ENCODE measurements around the gene RFC2.
A peak's percentile ranks its signal among the peaks of the same experiment; 100 is the strongest.
"Not testable (repeated sequence)": the region's sequence is repeated elsewhere in the genome, so short reads cannot be mapped to it uniquely, and the experiment has no call there.

RFC2 gene

DNA sequence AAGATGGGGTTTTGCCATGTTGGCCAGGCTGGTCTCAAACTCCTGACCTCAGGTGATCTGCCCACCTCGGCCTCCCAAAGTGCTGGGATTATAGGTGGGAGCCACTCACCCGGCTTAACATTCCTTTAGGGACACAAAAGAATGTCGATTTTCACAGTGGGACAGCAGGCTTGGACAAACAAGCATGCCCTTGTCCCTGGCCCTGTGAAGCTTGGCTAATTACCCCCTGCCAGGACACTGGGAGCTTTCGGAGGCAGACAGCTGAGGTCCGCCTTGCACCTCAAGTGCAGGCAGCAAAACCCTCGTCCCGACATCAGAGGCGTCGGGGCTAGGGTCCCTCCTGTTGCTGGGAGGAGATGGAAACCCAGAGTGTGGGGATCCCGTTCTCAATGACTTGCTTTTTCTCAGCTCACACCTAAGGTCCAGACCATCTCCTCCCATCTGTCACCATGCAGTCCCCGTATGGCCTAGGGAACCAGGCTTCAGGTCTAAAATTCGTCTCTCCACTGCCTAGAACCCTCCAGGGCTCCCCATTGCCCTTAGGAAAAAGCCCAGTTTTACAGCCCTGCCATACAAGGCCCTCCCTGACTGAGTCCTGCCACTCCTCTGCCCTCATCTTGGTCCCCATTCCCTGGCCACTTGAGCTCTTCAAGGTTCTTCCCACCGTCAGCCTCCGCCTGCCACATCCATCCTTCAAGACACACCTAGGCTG is 28.7 kb upstream of the RFC2 start:
- no peak for DNase-seq

GRCh38 chr7:74280985-74281384 is 26.8 kb upstream of the RFC2 start:
- DNase-seq: no peak

DNA sequence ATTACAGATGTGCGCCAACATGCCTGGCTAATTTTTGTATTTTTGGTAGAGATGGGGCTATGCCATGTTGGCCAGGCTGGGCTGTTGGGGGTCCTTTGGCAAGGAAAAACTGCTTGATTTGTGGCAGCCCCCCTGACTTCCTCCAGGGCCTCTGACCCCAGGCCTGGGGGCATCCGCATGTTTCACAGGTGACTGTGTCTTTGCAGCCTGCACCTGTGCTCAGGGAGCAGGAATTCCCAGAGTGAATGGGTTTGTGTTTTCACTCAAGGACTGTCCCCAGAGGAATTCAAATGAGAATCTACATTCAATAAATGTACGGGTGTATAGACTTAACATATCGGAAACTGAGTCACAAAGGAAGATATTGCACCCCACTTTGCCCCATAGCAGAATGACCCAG is 23.4 kb upstream of the RFC2 start:
- DNase-seq: no peak

- DNase-seq: no peak
These were observed 21.2 kb upstream of the RFC2 start for GRCh38 chr7:74275401-74275881.

DNA sequence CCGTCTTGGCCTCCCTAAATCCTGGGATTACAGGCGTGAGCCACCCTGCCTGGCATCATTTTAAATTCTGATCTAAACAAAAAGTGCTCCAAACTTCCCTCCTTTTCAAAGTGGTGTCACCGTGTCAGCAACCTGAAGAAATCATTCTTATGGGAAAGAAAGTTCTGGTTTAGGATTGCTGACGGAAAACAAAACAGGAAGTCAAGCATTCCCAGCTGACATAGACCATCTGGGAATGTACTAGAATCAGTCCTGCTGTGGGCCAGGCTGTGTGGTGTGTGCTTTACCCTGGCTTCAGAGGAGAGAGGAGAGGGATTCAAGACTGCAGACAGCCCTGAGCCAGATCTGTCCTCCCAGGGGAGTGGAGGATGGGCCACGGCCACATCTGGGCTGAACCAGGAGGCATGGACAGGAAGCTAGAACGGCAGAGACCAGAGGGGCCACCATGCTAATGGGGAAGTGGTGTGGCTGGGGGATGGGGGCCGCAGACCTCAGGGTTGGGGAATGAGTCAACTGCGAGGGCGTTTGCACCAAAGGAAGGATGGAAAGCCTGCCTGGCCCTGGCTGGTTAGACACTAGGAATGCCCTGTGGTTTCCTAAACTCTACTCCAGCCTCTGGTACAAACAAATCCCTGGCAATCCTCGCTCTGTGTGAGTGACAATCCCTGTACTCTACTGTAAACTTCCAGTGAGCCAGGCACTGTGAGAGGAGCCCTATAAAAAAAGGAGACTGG is 18.3 kb upstream of the RFC2 start:
- DNase-seq: peak; percentile 97

DNA sequence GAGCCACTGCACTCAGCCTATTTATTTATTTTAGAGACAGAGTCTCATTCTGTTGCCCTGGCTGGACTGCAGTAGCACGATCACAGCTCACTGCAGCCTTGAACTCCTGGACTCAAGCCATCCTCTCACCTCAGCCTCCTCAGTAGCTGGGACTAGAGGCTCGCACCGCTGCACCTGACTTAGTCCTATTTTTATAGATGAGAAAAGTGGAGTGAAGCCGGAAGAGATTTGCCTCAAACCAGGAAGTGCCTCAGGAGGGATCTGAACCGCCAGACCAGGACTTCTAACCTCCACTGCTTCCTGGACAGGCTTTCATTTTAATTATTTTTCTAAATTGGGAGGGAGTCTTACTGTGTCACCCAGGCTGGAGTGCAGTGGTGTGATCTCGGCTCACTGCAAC is 17.5 kb upstream of the RFC2 start:
- DNase-seq: peak; percentile 89

DNA sequence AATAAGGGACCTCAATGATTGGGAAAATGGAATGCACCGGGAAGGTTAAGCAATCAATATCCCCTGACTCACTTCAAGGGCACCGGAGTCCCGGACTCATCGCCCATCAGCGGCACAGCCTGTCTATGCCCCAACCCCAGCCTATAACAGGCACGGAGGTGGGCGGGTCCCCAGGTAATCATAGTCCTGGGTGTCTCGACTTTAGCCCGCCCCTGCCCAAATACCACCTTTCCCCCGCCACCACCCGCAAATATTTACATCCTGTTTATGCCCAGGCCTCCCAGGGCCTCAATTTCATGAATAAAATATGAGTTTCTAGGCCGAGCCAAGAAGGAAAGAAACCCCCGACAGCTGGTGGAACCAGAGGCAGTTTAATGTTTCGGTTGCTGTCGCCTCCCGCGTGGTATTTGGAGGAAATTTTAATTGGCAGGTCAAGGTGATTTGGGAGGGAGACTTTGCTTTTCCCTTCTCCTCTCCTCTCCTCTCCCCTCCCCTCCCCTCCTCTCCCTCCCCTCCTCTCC is 15.6 kb upstream of the RFC2 start:
- peak; percentile 20 for DNase-seq

DNA sequence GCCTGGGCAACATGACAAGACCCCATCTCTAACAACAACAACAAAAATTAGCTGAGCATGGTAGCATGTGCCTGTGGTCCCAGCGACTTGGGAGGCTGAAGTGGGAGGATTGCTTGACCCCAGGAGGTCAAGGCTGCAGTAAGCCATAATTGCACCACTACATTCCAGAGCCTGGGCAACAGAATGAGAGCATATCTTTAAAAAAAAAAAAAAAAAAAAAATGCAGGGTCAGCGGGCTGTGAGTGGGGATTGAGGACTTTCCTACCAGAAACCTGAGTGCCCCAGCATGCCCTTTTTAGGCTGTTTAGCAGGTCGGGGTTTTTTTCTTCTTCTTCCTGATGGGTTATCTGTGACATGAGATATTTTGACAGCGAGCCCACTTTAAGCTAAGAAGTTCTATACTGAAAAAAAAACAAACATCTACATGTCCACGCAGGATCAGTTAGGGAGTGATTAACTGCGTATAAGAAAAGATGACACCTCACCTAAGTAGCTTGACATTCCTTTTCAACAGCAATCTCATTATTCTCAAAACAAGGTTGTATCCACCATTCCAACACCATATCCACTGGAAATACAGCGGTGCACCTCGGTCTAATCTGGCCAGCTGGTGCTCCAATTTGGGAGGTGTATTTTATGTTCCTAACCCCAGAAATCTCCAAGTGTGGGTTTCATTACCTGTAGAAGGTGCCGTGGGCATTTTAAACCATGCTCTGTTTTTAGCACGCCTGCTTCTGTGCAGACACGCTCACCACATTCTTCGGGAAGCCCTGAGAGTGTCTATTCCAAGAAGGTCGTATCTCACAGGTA is 13.8 kb upstream of the RFC2 start:
- no peak for DNase-seq

- no peak for DNase-seq
These were observed 12.2 kb upstream of the RFC2 start for GRCh38 chr7:74266191-74266963.

DNA sequence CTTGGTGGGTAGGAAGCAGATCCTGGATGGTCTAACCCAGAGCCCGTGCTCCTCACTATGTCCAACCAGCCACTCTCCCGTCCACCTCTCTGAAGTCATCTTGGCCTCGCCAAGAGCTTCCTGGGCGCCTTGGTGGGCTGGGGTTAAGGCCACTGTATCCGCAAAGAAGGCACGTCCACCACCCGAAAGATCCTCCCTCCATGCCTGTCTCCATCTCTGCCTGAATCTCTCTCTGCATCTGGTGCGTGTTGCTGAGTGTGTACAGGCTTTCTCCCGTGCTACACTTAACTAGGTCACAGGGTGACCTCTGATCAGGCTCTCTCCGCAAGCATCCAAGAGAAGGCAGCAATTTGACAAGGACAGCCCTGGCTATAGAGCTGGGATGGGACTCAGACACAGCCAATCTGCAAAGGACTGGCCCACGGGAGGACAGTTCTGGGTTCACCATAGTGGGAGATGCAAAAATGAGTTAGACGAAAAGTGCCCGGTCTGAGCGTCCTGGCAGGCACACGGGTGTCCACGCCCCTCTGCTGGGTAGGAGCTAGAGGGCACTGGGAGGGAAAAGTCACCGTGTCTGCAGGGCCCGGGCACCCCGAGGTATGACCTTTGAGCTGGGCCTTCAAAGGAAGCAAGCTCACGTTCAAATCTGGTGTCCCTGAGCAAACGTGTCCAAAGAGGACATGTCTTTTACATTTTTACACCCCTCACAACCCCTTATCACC is 9.4 kb upstream of the RFC2 start:
- no peak for DNase-seq

DNA sequence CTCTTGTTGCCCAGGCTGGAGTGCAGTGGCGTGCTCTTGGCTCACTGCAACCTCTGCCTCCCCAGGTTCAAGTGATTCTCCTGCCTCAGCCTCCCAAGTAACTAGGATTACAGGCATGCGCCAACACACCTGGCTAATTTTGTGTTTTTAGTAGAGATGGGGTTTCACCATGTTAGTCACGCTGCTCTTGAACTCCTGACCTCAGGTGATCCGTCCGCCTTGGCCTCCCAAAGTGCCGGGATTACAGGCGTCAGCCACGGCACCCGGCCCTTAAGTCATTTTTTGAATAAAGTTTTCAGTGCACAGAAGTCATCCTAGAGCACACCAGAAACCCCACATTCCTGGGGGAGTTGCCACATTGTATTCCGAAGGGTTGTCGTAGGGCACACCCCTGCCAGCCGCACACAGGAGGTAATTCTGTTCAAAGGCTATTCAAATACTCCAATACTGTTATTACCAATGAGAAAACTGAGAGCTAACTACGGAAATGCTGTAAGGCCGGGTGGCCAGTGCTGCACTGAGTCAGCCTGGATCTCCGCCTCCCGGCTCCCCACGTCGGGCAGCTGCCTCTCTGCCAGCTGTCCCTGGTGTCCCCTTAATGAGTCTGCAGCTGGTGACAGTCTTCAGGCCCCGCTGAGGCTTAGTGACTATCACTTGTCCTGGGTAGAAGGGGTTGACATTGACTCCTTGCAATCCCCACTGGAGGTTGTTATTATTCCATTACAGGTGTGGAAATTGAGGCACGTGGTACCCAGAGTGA is 8.6 kb upstream of the RFC2 start:
- no peak for DNase-seq

- DNase-seq: no peak
These were observed 4.4 kb upstream of the RFC2 start for GRCh38 chr7:74258639-74259038.

- peak; percentile 51 for DNase-seq
These were observed 2.6 kb upstream of the RFC2 start for GRCh38 chr7:74256491-74257408.

DNA sequence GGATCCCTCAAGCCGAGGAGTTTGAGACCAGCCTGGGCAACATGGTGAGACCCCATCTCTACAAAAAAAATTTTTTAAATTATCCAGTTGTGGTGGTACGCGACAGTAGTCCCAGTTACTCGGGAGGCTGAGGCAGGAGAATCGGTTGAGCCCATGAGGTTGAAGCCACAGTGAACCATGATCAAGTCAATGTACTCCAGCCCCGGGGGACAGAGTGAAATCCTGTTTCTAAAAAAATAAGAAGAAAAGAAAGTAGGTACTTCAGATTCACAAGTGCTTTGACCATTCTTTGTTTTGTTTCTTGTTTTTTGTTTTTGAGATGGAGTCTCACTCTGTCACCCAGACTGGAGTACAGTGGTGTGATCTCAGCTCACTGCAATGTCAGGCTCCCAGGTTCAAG is 1.3 kb upstream of the RFC2 start:
- DNase-seq: not testable (repeated sequence)

DNA sequence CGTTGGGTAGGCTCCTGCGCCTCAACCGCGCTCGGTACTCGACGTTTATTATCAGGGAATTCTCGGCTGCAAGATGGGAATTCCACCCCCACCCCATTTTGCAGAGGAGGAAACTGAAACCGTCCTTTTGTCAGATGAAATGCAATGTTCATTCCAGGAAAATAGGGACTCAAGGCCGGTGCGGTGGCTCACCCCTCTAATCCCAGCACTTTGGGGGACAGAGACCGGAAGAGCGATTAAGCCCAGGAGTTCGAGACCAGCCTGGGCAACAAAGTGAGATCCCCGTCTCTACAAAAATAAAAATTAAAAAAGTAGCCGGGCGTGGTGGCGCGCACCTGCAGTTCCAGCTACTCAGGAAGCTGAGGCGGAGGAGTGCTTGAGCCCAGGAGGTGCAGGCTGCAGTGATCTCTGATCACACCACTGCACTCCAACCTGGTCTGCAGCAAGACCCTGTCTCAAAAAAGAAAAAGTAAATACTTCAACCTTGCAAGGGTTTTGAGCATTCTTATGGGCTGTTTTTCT is 720 bp upstream of the RFC2 start:
- DNase-seq: peak; percentile 70

- DNase-seq: no peak
These were observed 417 bp downstream of the RFC2 start for GRCh38 chr7:74253835-74254128.

DNA sequence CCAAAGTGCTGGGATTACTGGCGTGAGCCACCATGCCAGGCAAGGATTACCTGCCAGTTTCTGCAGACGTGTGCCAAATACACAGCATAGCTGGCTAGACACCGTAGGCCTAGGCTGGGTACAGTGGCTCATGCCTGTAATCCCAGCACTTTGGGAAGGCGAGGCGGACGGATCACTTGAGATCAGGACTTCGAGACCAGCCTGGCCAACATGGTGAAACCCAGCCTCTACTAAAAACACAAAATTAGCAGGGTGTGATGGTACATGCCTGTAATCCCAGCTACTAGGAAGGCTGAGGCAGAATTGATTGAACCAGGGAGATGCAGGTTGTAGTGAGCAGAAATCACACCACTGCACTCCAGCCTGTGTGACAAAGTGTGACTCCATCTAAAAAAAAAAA is 868 bp downstream of the RFC2 start:
- DNase-seq: no peak

- DNase-seq: no peak
These were observed 1.3 kb downstream of the RFC2 start for GRCh38 chr7:74252893-74253292.

- not testable (repeated sequence) for DNase-seq
These were observed 5.1 kb downstream of the RFC2 start for GRCh38 chr7:74249058-74249457.

DNA sequence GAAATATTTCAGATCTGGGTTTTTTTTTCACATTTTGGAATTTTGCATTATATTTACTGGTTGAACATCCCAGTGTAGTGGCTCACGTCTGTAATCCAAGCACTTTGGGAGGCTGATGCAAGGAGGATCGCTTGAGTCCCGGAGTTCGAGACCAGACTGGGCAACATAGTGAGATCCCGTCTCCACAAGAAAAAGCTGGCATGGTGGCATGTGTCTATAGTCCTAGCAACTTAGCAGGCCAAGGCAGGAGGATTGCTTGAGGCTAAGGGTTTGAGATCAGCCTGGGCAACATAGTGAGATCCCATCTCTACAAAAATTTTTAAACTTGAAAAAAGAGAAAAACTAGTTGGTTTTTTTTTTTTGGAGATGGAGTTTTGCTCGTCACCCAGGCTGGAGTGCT is 6.0 kb downstream of the RFC2 start:
- no peak for DNase-seq

All from GF-D8 (cell line).